ENCODE data around the gene ADPRHL1. TPM values are rescaled to one million over a fixed set of nuclear protein-coding genes. Genes with fewer than 3 reads are reported as not detected.
A peak's percentile ranks its signal among the peaks of the same experiment; 100 is the strongest.

ADPRHL1 gene
- total and polyA plus RNA-seq, 7 donors: 186 to 776 (median 294) TPM

DNA sequence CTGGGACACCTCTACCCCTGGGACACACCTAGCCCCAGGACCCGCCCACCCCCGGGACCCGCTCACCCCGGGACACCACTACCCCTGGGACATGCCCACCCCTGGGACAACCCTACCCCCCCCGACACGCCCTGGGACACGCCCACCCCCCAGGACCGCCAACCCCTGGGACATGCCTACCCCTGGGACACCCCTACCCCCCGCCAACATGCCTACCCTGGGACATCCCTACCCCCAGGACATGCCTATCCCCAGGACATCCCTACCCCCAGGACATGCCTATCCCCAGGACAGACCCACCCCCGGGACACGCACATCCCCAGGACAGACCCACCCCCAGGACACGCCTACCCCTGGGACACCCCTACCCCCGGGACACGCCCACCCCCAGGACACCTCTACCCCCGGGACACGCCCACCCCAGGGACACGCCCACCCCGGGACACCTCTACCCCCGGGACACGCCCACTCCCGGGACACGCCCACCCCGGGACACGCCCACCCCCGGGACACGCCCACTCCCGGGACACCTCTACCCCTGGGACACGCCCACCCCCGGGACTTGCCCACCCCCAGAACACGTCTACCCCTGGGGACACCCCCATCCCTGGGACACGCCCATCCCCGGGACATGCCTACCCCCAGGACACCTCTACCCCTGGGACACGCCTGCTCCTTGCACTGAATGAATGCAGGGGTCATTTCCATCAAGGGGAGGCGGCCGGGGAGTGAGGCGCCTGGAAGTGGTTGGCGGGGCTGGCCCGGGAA, 32.3 kb downstream of the ADPRHL1 start:
- peak in 3 of 4 donors; percentile 6 to 35 (median 18) for ATAC-seq
- Histone ChIP-seq H3K9me3 (no peaks in the 10 kb centered on the region), H3K27me3 (ENCODE audit: insufficient read depth in 3 of 3, low read length in 2 of 3) (no peaks in the 10 kb centered on the region), H3K36me3 (ENCODE audit: insufficient read depth in 1 of 2, low read depth in 1 of 2) (peaks cover 0 to 45% of the 10 kb centered on the region in 2 donors), H3K4me1 (no peaks in the 10 kb centered on the region), H3K27ac (no peak overlapping the region), H3K4me3 (no peak overlapping the region)
- WGBS, 3 donors: 69 to 77% (median 76%) methylated on average over 29 to 37 of the region's 38 CpGs
- intact Hi-C loops (cut with DNase I): no loop called here
- TF ChIP-seq, protein P1, sequence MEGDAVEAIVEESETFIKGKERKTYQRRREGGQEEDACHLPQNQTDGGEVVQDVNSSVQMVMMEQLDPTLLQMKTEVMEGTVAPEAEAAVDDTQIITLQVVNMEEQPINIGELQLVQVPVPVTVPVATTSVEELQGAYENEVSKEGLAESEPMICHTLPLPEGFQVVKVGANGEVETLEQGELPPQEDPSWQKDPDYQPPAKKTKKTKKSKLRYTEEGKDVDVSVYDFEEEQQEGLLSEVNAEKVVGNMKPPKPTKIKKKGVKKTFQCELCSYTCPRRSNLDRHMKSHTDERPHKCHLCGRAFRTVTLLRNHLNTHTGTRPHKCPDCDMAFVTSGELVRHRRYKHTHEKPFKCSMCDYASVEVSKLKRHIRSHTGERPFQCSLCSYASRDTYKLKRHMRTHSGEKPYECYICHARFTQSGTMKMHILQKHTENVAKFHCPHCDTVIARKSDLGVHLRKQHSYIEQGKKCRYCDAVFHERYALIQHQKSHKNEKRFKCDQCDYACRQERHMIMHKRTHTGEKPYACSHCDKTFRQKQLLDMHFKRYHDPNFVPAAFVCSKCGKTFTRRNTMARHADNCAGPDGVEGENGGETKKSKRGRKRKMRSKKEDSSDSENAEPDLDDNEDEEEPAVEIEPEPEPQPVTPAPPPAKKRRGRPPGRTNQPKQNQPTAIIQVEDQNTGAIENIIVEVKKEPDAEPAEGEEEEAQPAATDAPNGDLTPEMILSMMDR (IDR thresholded peaks at IDR 0.05): no peak
- DNase-seq: no peak

DNA sequence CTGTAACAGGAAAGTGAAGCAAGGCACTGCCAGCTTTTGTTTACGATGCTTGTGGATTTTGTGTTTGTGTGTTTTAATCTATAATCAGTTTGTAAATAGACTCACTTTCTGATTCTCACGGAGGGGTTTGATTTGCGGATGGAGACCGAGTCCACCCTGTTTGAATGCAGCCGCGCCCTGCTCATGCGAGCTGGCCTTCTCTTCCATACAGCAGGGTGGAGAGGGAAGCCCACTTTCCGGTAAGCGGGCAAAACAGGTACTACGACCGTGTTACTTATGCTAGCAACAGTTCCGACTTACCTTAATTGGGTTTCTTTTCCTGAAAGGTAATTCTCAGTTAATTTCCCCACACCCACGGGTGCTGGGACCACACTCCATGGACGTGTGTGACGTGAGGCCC, 33.1 kb downstream of the ADPRHL1 start:
- no peak overlapping the region for H3K4me3 ChIP-seq
- peaks cover 3% of the 10 kb centered on the region for H3K4me1 ChIP-seq
- intact Hi-C loops (cut with DNase I): no loop called here
- no peaks in the 10 kb centered on the region for H3K9me3 ChIP-seq
- no peak overlapping the region for H3K27ac ChIP-seq
- TF ChIP-seq, protein P1 (IDR thresholded peaks at IDR 0.05): no peak
- peaks cover 0 to 40% of the 10 kb centered on the region in 2 donors for H3K36me3 ChIP-seq (ENCODE audit: insufficient read depth in 1 of 2, low read depth in 1 of 2)
- H3K27me3 ChIP-seq (ENCODE audit: insufficient read depth in 3 of 3, low read length in 2 of 3): no peaks in the 10 kb centered on the region
- 92 to 96% (median 93%) methylated on average over 15 of the region's 15 CpGs for WGBS, 3 donors
- no peak for ATAC-seq
- DNase-seq: no peak

DNA sequence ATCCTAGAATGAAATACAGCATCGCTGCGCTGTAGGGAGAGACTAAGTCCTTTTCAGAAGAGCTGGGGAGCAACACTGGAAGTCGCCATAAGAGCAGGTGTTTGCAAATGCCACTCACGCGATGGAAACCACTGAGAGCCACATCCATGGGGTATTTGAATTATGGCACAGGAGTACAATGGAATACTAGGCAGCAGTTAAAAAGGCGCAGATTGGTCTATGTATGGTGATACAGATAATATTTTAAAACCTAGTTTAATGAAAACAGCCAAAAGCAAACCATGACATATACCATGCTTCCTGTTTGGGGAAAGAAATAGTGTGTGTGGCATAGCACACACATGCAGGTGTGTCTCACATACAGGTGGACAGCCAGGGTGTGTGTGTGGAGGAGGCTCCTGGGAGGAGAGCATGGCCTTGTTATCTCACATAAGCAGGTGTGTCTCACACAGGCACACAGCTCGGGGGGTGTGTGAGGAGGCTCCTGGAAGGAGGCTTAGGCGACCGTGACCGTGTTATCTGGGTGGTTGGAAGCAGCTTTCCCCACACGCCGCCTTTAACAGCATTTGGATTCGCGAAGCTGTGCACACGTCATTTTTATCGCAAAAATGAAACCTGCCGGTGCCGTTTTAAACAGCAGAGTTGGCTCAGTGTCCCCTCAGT, 33.6 kb downstream of the ADPRHL1 start:
- Histone ChIP-seq H3K4me1 (peaks cover 9% of the 10 kb centered on the region), H3K4me3 (no peak overlapping the region), H3K27me3 (ENCODE audit: insufficient read depth in 3 of 3, low read length in 2 of 3) (no peaks in the 10 kb centered on the region), H3K27ac (no peak overlapping the region), H3K9me3 (no peaks in the 10 kb centered on the region), H3K36me3 (ENCODE audit: insufficient read depth in 1 of 2, low read depth in 1 of 2) (peaks cover 0 to 40% of the 10 kb centered on the region in 2 donors)
- intact Hi-C loops (cut with DNase I): loop anchor here in 1 of 2 donors (5.0 kb wide), 1 partner anchor 33 kb away; the partner anchor contains the start of gene ADPRHL1
- no peak for DNase-seq
- ATAC-seq: no peak
- WGBS, 3 donors: 92 to 94% (median 93%) methylated on average over 18 of the region's 18 CpGs
- TF ChIP-seq, protein P1 (IDR thresholded peaks at IDR 0.05): no peak

DNA sequence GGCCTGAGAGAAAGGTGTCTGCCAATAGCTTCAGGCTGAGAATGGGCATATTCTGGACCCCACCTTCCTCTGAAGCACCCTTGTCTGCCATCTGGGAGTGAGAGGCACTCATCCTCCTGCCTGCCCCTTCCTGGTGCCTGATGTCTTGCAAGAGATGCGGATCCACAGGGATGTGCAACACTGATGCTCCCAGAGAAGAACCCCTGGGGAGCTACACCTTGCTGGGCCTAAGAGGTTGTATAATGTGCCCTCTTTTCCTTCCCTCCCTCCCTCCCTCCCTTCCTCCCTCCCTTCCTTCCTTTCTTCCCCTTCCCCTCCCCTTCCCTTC, 34.6 kb downstream of the ADPRHL1 start:
- H3K27me3 ChIP-seq (ENCODE audit: insufficient read depth in 3 of 3, low read length in 2 of 3): no peaks in the 10 kb centered on the region
- intact Hi-C loops (cut with DNase I): loop anchor here in 1 of 2 donors (5.0 kb wide), 1 partner anchor 34 kb away; the partner anchor contains the start of gene ADPRHL1
- TF ChIP-seq, protein P1 (IDR thresholded peaks at IDR 0.05): no peak
- peaks cover 0 to 32% of the 10 kb centered on the region in 2 donors for H3K36me3 ChIP-seq (ENCODE audit: insufficient read depth in 1 of 2, low read depth in 1 of 2)
- peak overlapping the region; percentile 93 for H3K27ac ChIP-seq
- H3K9me3 ChIP-seq: no peaks in the 10 kb centered on the region
- H3K4me1 ChIP-seq: peaks cover 16% of the 10 kb centered on the region
- ATAC-seq (no peak), DNase-seq (no peak)
- no peak overlapping the region for H3K4me3 ChIP-seq
- 91 to 100% (median 100%) methylated on average over 1 of the region's 1 CpG for WGBS, 3 donors

All from psoas muscle (tissue), 8 donors.